HG02973 (cell line): ENCODE measurements around the gene ARHGAP26.

Experiments used
- ATAC-seq: cut with Tn5 transposase; IDR thresholded peaks from one replicate; pipeline ENCODE4 v1.9.1; 2021; ENCODE audit warnings: moderate library complexity; ENCODE audit not compliant: unreplicated experiment

ARHGAP26 gene

DNA sequence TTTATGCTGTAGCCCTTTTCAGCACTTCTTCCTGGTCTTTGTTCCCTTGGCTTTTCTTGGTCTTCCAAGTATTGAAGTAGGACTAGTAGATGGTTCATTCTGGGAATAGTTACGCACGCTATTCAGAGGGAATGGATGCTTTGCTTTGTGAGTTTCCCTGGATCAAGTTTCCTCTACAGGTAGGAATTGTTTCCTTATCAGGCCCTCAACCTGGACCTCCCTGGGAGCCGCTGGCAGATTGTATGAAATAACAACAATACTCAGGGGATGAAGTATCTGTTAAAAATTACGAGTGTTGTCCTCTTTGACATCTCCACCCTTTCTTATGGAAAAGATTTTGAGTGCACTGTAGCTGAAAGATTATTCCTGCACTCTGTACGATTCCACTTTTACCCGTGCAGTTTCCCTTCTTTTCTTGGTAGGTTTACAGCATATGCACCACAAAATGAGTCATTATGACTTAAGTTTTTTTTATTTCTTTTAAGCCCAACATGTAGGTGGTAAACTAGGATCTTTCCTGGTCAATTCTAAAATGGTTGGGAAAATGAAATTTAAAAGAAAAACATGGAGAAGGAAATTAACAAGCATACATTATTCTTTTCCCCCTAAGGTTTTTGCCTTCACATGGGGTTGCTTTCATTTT, 57.9 kb downstream of the ARHGAP26 start:
- no peak for ATAC-seq

- ATAC-seq, result no peak
Observed at GRCh38 chr5:142828797-142829535, 58.8 kb downstream of the ARHGAP26 start.

- ATAC-seq, result no peak
Observed at GRCh38 chr5:142829801-142830220, 59.6 kb downstream of the ARHGAP26 start.

DNA sequence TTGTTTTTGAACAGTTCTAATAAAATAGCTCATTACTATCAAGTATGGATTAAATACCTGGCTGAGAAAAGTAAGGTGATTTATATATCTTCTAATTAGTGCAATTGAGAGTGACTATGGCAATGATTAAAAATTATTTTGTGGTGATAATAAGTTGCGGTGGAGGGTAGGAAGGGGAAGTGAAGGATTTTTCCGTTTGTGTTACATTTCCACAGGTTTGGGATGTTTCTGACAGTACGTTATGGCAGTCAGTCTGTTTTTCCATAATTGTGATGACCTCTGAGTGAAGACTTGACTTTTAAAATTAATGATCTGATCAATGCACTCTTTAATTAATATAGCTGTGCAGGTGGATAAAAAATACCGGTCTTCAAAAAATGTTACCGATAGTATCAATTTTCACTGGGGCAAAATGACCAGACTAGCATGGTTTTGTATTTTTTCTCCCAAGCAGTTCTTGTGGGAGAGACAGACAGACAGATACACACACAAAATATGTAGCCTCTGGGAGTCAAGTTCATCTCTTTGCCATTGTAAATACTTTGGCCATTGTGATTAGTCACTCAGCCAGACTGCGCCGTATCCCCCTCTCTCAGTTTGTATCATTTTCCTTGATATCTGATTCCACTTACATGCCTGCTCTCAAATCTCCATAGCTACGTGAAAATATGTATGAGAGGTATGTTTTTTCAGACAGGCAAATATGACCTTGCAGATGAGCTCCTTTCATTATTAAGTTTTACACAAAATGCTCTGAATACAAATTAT, 60.2 kb downstream of the ARHGAP26 start:
- ATAC-seq, result no peak

- no peak for ATAC-seq
Observed at GRCh38 chr5:142831009-142831383, 60.8 kb downstream of the ARHGAP26 start.

GRCh38 chr5:142832263-142832662, 62.1 kb downstream of the ARHGAP26 start:
- ATAC-seq, result no peak

DNA sequence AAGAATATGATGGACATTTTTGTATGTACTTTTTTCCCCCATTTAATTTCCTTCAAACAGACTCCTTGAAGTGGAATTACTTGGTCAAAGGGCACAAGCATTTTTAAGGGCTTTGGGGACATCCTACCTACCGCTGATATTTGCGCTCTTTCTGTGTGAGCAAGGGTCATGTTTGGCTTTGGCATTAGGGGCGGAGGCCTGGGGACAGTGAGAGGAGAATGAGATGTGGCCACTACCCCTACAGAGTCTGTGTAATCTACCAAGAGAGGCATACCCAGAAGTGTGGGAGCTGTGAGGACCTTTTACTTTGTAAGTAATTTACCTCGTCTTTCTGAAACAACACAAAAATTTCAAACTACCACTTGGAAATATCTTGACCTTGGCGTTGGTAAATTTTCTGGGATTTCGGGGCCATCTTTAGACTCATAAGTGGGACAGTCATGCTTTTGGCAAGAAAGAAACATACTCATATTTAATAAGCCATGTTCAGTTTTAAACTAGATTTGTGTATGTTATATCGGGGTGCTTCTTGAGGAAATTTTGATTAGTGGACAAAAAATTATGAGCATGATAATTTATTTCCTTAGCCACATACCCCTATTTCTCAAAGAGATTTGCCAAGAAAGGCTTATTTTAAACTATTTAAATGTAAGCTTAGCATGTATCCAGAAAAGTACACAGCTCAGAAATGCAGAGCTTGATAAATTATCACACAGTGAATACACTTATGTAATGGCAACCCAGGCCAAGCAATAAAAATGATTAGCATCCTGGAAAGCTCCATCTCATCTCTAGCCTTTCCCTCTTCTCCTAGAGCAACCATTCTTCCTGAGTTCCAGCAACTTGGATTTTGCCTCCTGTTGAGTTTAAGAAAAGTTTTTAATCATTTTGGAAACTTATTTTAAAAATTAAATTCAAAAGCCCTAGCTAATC, 63.6 kb downstream of the ARHGAP26 start:
- no peak for ATAC-seq

DNA sequence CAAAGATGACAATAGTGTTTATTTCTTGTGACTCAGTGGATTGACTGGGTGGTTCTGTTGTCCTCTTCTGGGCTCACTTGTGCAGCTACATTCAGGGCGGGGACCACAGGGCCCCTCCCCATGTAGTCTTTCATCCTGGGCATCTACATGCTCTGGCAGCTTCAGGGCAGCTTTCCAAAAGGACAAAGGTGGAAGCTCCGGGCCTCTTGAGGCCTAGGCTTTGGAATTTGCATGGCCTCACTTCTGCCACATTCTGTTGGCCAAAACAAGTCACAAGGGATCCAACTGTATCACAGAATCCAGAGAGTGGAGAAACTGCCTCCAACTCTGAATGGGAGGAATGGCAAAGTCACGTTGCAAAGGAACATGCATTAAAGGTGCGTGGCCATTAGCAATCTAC, 64.3 kb downstream of the ARHGAP26 start:
- ATAC-seq, result no peak

DNA sequence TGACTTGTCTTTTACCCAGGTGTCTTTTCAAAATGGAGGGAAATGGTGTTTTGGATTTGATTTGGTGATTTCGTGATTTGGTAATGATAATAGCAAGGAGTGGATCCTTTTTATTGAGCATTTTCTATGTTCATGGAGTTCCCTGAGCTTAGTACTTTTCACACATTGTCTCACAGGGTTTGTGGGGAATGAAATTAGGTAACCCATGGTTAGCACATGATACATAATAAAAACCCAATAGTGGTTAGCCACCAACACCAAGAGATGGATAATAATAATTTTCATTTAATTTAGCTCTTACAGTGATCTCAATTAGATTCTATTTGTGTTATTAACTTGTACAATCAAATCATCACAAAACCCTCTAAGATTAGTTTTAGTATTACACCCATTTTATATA, 65.4 kb downstream of the ARHGAP26 start:
- no peak for ATAC-seq

DNA sequence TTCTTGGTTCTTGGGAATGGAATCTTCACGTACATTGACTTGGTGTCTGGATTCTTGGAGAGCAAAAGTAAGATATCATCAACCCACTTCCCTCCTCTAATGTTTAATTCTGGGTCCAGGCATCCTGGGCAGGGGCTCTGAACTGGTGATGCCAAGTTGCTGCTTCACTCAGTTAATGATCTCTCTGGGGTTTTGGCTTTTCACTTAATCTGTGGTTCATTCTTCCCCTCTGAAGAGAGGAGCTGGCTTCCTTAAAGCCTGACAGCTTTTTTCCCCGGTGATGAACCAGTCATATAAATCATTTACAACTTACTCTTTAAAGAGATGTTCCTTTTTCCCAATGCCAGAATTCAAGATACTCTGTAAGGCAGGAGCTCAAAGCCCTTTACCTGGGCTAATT, 65.9 kb downstream of the ARHGAP26 start:
- ATAC-seq, result no peak

- ATAC-seq, result no peak
Observed at GRCh38 chr5:142837081-142837725, 67.0 kb downstream of the ARHGAP26 start.

DNA sequence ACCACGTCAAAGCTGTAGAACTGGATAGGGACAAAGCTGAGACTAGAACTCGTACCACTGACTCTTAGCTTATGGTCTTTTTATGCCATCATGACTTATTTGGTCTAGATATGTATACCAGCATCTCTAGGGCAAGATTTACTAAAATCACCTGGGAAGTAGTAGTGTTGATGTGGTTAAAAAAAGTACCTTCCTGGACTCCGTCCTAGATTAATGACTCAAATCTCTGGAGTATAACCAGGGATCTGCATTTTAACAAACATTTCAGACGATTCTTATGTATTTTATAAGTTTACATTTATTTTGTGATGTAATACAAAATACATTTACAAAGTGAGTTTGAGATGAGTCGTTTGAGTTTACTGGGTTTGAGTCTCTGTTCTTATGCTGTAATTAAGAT, 68.7 kb downstream of the ARHGAP26 start:
- ATAC-seq, result no peak

DNA sequence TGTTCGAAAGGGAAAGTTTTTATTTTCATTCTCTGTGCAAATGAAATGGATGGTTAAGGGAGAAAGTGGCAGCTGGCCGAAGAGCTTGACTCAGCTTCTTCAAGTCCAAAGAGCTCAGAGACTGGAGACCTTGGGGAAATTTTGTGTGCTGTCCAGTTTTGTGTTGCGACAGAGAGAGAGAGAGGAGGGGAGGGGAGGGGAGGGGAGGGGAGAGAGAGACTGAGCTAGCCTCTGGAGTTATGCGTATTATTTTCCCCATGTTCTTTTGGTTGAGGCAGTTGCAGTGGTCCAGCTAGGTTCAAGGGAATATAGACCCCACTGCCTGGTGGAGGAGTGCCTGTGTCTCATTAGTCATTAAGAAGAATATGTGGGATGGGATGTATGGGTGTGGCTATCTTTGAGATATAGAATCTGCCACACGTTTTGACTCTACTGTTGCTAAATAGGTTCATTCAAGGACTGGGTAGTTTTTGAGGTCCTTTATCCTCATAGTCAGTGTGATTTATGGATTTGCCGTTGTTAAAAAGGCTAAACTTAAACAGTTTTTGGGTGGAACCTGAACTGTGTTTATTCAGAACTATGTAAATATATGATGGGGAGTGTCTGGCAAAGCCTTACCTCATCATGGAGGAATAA, 69.7 kb downstream of the ARHGAP26 start:
- no peak for ATAC-seq

GRCh38 chr5:142840575-142840974, 70.4 kb downstream of the ARHGAP26 start:
- ATAC-seq, result no peak

GRCh38 chr5:142841511-142842265, 71.5 kb downstream of the ARHGAP26 start:
- ATAC-seq, result no peak

- ATAC-seq, result no peak
Observed at GRCh38 chr5:142842994-142843905, 73.1 kb downstream of the ARHGAP26 start.

DNA sequence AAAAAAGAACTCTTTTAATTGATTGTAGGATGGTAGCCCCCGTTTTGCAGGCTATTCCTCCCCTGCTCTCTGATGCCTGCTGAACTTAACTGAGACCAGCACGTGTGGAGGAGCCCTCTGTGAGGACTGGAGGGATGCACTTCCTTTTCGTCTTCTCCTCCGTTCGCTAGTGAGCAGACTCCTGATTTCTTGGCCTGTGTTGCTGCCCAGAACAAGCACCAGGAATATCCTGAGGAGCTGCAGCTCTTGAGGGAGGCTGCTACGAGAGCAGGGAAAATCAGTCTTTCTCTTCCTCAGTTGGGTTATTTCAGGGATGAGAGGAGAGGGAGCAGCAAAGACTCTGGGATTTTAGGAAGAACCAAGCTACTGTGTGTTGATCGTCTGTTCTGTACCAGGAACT, 74.7 kb downstream of the ARHGAP26 start:
- ATAC-seq, result no peak

- no peak for ATAC-seq
Observed at GRCh38 chr5:142845402-142845921, 75.3 kb downstream of the ARHGAP26 start.
